ENCODE measurements around the gene KIZ. TPM values are rescaled to one million over a fixed set of nuclear protein-coding genes. Genes with fewer than 3 reads are reported as not detected.

The KIZ gene
- total RNA-seq, 1 experiment from 2014 or later: 17.6 TPM

DNA sequence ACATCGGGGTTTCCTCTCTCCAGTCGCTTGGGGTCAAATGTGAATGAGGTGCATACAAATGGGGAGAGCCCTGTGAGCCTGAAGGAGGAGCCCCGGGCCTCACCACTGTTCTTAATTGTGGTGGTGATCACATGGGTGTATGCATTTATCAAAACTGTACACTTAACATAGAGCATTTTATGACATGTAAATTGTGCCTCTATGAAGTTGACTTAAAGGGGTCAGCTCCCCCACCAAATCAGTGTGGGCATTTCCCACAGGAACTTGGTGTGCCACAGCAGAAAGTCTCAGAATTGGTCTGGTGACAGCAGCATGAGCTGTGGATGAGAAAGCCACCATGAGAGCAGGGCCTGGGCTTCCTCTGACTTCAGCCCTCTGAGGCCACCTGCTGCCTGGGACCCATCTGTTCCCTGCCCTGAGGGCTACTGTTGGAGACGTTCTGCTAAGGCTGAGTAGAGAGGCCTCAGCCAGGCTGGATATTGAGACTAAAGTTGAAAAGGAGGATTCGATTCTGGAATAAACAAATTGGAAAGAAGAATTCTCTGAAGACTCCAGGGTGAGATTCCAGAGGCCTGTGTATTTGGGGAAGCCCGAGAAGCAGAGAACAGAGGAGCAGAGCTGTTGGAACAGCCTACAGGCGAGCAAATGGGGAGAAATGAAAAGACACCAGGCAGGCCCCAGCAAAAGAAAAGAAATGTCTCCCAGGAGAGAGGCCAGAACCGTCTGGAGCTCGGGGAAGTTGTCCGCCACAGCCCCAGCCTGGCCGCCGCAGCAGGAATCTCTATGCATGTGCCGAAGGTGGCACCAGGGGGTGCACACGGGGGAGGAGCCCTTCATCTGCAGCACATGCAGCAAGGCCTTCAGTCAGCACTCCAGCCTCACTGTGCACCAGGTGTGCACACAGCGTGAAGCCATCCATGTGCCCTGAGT lies 139.6 kb downstream of the KIZ start:
- Histone ChIP-seq H3K27me3 (ENCODE audit: insufficient read depth, low read length) (no peaks in the 10 kb centered on the region), H4K20me1 (ENCODE audit: insufficient read depth) (no peaks in the 10 kb centered on the region), H3K4me2 (ENCODE audit: low read length) (no peak overlapping the region), H3K9me2 (ENCODE audit: insufficient read depth) (no peaks in the 10 kb centered on the region), H3K9ac (ENCODE audit: low read length) (no peak overlapping the region), H2AFZ (ENCODE audit: low read depth, low read length, poor library complexity, severe bottlenecking) (no peak overlapping the region), H3K27ac (ENCODE audit: low read depth, low read length) (no peak overlapping the region), H3K9me3 (ENCODE audit: control insufficient read depth in 1 of 2, insufficient read depth in 1 of 2, low read depth in 1 of 2, low read length in 2 of 2) (no peaks in the 10 kb centered on the region; a peak in 1 of 4 replicates), H3K4me1 (ENCODE audit: control insufficient read depth in 1 of 2, insufficient read depth in 2 of 2, low read length in 2 of 2) (no peaks in the 10 kb centered on the region), H3K4me3 (replicated peaks in 1 of 2; ENCODE audit: low read depth in 1 of 2, low read length in 2 of 2) (no peak overlapping the region), H3K79me2 (ENCODE audit: insufficient read depth, low read length) (no peaks in the 10 kb centered on the region), H3K36me3 (ENCODE audit: control insufficient read depth in 1 of 2, insufficient read depth in 2 of 2, low read length in 2 of 2) (no peaks in the 10 kb centered on the region)
- no peak for ATAC-seq
- intact Hi-C loops (cut with micrococcal nuclease): no loop called here
- ChIA-PET CTCF (interaction anchor here (1.0 kb wide), 1 partner anchor 30 kb away, joined by 3 read pairs; no protein-coding TSS in a partner anchor), RAD21 (ENCODE audit: low non-redundant PET in 1 of 2, low total read pairs in 2 of 2, uncharacterized antibody in 2 of 2, unreplicated experiment in 2 of 2) (no interaction called here), POLR2A (no interaction called here)
- no TSS peak for BruUV-seq (replicated peaks)
- DNase-seq (ENCODE audit: low read depth, low spot score): no peak
- TF ChIP-seq CEBPB (IDR thresholded peaks at IDR 0.05; ENCODE audit: low read depth) (no peak), POLR2A (IDR thresholded peaks at IDR 0.05; ENCODE audit: borderline replicate concordance, extremely low read depth, insufficient read depth, insufficient read length) (no peak), CBX3 (IDR thresholded peaks at IDR 0.05; ENCODE audit: low read depth) (no peak), EGR1 (IDR thresholded peaks at IDR 0.05; ENCODE audit: low read depth) (no peak)

- H3K79me2 ChIP-seq (ENCODE audit: insufficient read depth, low read length): no peaks in the 10 kb centered on the region
- H3K9me2 ChIP-seq (ENCODE audit: insufficient read depth): no peaks in the 10 kb centered on the region
- ChIA-PET RAD21 (ENCODE audit: low non-redundant PET in 1 of 2, low total read pairs in 2 of 2, uncharacterized antibody in 2 of 2, unreplicated experiment in 2 of 2) (no interaction called here), CTCF (interaction anchor here (1.0 to 1.2 kb wide), 2 partner anchors 30 to 217 kb away, joined by 3 read pairs; no protein-coding TSS in a partner anchor), POLR2A (no interaction called here)
- no peak for DNase-seq (ENCODE audit: low read depth, low spot score)
- H3K4me3 ChIP-seq (replicated peaks in 1 of 2; ENCODE audit: low read depth in 1 of 2, low read length in 2 of 2): no peak overlapping the region
- H3K27ac ChIP-seq (ENCODE audit: low read depth, low read length): no peak overlapping the region
- H3K36me3 ChIP-seq (ENCODE audit: control insufficient read depth in 1 of 2, insufficient read depth in 2 of 2, low read length in 2 of 2): no peaks in the 10 kb centered on the region
- intact Hi-C loops (cut with micrococcal nuclease): no loop called here
- no peak for TF ChIP-seq YY1 (IDR thresholded peaks at IDR 0.05; ENCODE audit: extremely low read depth, insufficient replicate concordance, low read depth, low read length)
- H3K4me1 ChIP-seq (ENCODE audit: control insufficient read depth in 1 of 2, insufficient read depth in 2 of 2, low read length in 2 of 2): no peaks in the 10 kb centered on the region
- no peaks in the 10 kb centered on the region; a peak in 1 of 4 replicates for H3K9me3 ChIP-seq (ENCODE audit: control insufficient read depth in 1 of 2, insufficient read depth in 1 of 2, low read depth in 1 of 2, low read length in 2 of 2)
- no TSS peak for BruUV-seq (replicated peaks)
- no peak overlapping the region for H3K4me2 ChIP-seq (ENCODE audit: low read length)
- no peak overlapping the region for H3K9ac ChIP-seq (ENCODE audit: low read length)
- H3K27me3 ChIP-seq (ENCODE audit: insufficient read depth, low read length): no peaks in the 10 kb centered on the region
- no peak for ATAC-seq
- H2AFZ ChIP-seq (ENCODE audit: low read depth, low read length, poor library complexity, severe bottlenecking): no peak overlapping the region
- H4K20me1 ChIP-seq (ENCODE audit: insufficient read depth): no peaks in the 10 kb centered on the region
These were observed 140.3 kb downstream of the KIZ start for GRCh38 chr20:21266191-21266536.
